Measurements from ENCODE around the gene CCN2.
"Not testable (repeated sequence)": the region's sequence is repeated elsewhere in the genome, so short reads cannot be mapped to it uniquely, and the experiment has no call there.

Gene CCN2

DNA sequence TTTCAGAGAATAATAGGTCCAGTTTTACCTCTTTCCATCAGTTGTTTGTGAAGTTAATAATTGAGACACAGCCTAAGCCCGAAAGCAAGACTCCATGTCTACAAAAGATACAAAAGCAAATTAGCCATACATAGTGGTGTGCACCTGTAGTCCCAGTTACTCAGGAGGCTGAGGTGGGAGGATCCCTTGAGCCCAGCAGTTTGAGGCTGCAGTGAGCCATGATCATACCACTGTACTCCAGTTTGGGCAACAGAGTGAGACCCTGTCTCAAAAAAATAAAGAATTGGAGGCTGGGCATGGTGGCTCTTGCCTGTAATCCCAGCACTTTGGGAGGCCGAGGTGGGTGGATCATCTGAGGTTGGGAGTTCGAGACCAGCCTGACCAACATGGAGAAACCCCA is 42.4 kb downstream of the CCN2 start:
- not testable (repeated sequence) for DNase-seq

DNA sequence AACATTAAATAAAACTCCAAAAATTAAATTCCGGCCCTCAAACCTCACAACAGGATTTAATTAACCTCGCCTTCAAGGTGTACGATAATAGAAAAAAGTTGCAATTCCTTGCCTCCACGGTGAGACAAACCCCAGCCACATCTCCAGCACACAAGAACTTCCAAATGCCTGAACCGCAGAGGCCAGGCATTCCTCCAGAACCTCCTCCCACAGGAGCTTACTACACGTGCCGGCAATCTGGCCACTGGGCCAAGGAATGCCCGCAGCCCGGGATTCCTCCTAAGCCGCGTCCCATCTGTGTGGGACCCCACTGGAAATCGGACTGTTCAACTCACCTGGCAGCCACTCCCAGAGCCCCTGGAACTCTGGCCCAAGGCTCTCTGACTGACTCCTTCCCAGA is 47.4 kb downstream of the CCN2 start:
- DNase-seq: not testable (repeated sequence)

DNA sequence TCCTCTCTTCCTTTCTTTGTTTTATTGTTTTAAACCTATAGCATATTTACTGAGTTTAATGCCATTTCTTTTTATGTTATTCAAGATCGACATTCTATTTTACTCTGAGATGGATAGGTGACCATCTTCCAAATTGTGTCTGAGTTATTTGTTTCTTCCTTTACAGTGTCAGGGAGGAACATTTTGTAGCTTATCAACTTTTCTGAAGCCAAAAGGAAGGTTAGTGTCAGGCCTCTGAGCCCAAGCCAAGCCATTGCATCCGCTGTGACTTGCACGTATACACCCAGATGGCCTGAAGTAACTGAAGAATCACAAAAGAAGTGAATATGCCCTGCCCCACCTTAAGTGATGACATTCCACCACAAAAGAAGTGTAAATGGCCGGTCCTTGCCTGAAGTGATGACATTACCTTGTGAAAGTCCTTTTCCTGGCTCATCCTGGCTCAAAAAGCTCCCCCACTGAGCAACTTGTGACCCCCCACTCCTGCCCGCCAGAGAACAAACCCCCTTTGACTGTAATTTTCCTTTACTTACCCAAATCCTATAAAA is 49.8 kb downstream of the CCN2 start:
- not testable (repeated sequence) for DNase-seq

DNA sequence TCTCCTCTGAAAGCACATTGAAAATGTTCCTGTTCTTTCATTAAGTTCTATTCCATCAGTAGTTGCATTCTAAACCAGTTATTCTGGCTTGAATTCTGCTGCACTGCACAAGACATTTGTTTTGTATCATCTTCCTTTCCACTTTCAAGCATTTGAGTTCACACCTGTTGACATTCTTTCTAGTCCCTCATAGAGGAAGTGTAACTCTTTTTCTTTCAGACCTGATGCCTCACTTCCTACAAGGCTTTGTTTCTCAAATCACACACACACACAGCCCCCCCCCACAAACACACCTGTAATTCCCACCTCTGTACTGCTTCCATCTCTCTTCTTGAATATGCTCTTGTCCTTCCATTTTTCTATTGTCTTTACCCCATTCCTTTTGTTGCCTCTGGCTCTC is 50.9 kb downstream of the CCN2 start:
- DNase-seq: no peak

DNA sequence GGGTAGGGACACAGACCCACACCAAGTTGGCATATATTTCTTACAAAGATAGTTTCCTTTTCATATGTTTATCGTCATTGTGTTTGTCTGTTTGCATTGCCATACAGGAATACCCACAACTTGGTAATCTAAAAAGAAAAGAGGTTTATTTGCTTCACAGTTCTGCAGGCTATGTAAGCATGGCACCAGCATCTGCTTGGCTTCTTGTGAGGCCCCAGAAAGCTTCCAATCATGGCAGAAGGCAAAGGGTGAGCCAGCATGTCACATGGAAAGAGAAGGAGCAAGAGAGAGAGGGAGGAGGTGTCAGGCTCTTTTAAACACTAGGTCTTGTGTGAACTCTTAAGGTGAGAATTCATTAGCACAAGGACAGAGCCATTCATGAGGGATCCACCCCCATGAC is 52.5 kb downstream of the CCN2 start:
- DNase-seq: no peak

Measured in stimulated activated CD4-positive, alpha-beta T cell treated with anti-CD3 and anti-CD28 coated beads, Interleukin-2, amount 100 ng/mL, for 48 hours (primary cell).